T-cell (primary cell): ENCODE data around the gene TRIM9. TPM values are rescaled to one million over a fixed set of nuclear protein-coding genes. Genes with fewer than 3 reads are reported as not detected.
"Not testable (repeated sequence)": the region's sequence is repeated elsewhere in the genome, so short reads cannot be mapped to it uniquely, and the experiment has no call there.

Experiments used
- ATAC-seq, 4 experiments: fragments of 200-7000 bp in 3 of 4; fragments of 150-1000 bp in 1 of 4; cut with Tn5 transposase; replicated peaks in 1 of 4; 1 replicate in 3 of 4; 2 replicates in 1 of 4; pipeline ENCODE4 v1.10.0; 2021; ENCODE audit warnings: moderate library complexity in 3 of 4, mild to moderate bottlenecking in 2 of 4, moderate number of reproducible peaks in 1 of 4
- CTCF ChIA-PET, 2 donors: fragments of 300-600 bp; sonication (Branson Sonifier 250); formaldehyde crosslinking; loops; one replicate each; lab custom pipeline; 2022; ENCODE audit warnings: antibody characterized with exemption in 2 of 2; lab: Charles Lee
- POLR2A ChIA-PET, 2 donors: fragments of 300-600 bp; sonication (Branson Sonifier 250); formaldehyde crosslinking; loops; one replicate each; lab custom pipeline; 2022; ENCODE audit warnings: antibody characterized with exemption in 2 of 2; lab: Charles Lee
- DNase-seq, 35 experiments: peaks; one replicate each; pipeline versions ENCODE4 v3.0.0 to v3.0.0-alpha.2; 2013 to 2023
- H3K27ac ChIP-seq: one replicate; pipeline ENCODE4 v1.5.1; 2013; ENCODE audit warnings: low read length
- H3K27me3 ChIP-seq, 2 experiments: replicated peaks in 1 of 2; 1 replicate in 1 of 2; 2 replicates in 1 of 2; pipeline versions ENCODE4 v1.6.1 to v1.7.0; 2013; ENCODE audit warnings: low read length in 1 of 2, mixed read lengths in 1 of 2; ENCODE audit not compliant: control insufficient read depth in 2 of 2, insufficient read depth in 2 of 2; ENCODE audit errors: extremely low read depth in 1 of 2
- H3K36me3 ChIP-seq, 2 donors: 1 replicate in 1 of 2; 2 replicates in 1 of 2; pipeline versions ENCODE4 v1.6.1 to v1.7.0; 2013; ENCODE audit warnings: low read length in 1 of 2; ENCODE audit not compliant: control insufficient read depth in 2 of 2, insufficient read depth in 1 of 2; ENCODE audit errors: extremely low read depth in 1 of 2
- H3K4me1 ChIP-seq, 2 experiments: 1 replicate in 1 of 2; 2 replicates in 1 of 2; pipeline versions ENCODE4 v1.6.1 to v1.7.0; 2013; ENCODE audit warnings: low read length in 2 of 2, mixed read lengths in 1 of 2; ENCODE audit not compliant: insufficient read depth in 2 of 2, control insufficient read depth in 1 of 2; ENCODE audit errors: extremely low read depth in 1 of 2
- H3K4me3 ChIP-seq, 2 donors: 1 replicate in 1 of 2; 2 replicates in 1 of 2; pipeline versions ENCODE4 v1.5.1 to v1.7.0; 2013; ENCODE audit warnings: mild to moderate bottlenecking in 2 of 2, low read length in 1 of 2, moderate library complexity in 1 of 2; ENCODE audit not compliant: control insufficient read depth in 1 of 2; ENCODE audit errors: extremely low read depth in 1 of 2
- H3K9me3 ChIP-seq: 2 replicates; pipeline ENCODE4 v1.7.0; 2013
- H3K27ac Mint-ChIP-seq, 2 donors: one replicate each; pipeline ENCODE4 v1.8.0; 2020 to 2021; ENCODE audit warnings: mild to moderate bottlenecking in 2 of 2, mixed read lengths in 2 of 2
- H3K27me3 Mint-ChIP-seq, 2 donors: one replicate each; pipeline ENCODE4 v1.8.0; 2021 to 2022; ENCODE audit warnings: mixed read lengths in 2 of 2
- H3K36me3 Mint-ChIP-seq: one replicate; pipeline ENCODE4 v1.8.0; 2021; ENCODE audit warnings: mixed read lengths
- H3K4me1 Mint-ChIP-seq, 3 donors: one replicate each; pipeline ENCODE4 v1.8.0; 2020 to 2022; ENCODE audit warnings: mixed read lengths in 3 of 3, mild to moderate bottlenecking in 1 of 3
- H3K4me3 Mint-ChIP-seq, 3 donors: one replicate each; pipeline ENCODE4 v1.8.0; 2020 to 2022; ENCODE audit warnings: mild to moderate bottlenecking in 3 of 3, mixed read lengths in 3 of 3, moderate library complexity in 3 of 3
- H3K9me3 Mint-ChIP-seq, 3 donors: one replicate each; pipeline ENCODE4 v1.8.0; 2020 to 2022; ENCODE audit warnings: mixed read lengths in 3 of 3
- WGBS: methylation state at CpG from one replicate; pipeline ENCODE4 v1.1.5; 2013; ENCODE audit warnings: missing lambda C conversion rate; ENCODE audit not compliant: insufficient coverage; 5-methylcytosine and 5-hydroxymethylcytosine counted together
- total RNA-seq, 35 experiments: library from RNA in 6 of 35; stranded (reverse) in 6 of 35; fragments of 120-200 nt in 1 of 35; gene quantifications; one replicate each; pipeline versions ENCODE4 v1.2.1 to v1.2.4 and lab custom pipeline; 2013 to 2026

Gene TRIM9
- total RNA-seq, 5 donors from 2014 or later (not counting 1 experiment from before 2014, with no cell fraction given) = 0.30 to 1.3 (median 0.88) TPM

DNA sequence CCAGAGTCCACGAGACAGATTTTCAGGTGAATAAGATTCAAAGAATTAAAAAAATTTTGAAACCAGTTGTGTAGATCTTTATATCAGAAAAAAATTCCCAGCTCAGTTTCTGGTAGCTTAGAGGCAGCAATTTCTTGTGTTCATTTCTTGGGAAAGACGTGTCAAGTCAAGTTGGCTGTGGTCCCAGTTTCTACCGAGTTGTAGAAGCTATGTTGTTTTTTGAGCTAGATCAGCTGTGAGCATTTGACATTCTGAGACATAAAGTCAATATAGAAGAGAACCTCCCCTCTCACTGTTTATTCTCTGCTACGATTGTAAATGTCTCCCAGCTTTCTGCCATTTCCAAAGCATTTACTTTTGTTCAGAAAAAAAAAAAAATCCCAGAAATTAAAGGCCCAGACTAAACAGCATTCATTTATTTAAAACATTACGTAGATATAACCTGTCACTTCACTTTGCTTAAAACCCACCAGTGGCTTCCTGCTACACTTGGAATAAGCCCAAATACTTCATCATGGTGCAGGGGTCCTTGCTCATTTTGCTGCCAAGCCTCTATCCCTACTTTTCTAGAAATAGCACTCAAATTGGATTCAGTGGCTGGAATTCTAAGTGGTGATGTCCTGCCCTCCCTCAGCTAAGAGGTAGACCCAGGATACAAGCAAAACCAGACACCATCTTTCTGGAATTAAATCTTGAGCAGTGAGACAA lies 130.1 kb downstream of the TRIM9 start:
- no peaks in the 10 kb centered on the region for H3K9me3 Mint-ChIP-seq
- H3K27me3 Mint-ChIP-seq = peaks cover 7 to 8% of the 10 kb centered on the region in 2 donors
- Histone ChIP-seq H3K9me3 (no peaks in the 10 kb centered on the region), H3K27me3 (peaks cover 0 to 5% of the 10 kb centered on the region in 2 experiments), H3K4me1 (no peaks in the 10 kb centered on the region), H3K4me3 (no peak overlapping the region), H3K27ac (no peak overlapping the region), H3K36me3 (no peaks in the 10 kb centered on the region)
- 100% methylated on average over 1 of the region's 5 CpGs for WGBS
- no peak for ATAC-seq
- H3K4me1 Mint-ChIP-seq = peaks cover 0 to 4% (median 0%) of the 10 kb centered on the region in 3 donors
- no peak for DNase-seq
- no peak overlapping the region for H3K27ac Mint-ChIP-seq
- no peak overlapping the region for H3K4me3 Mint-ChIP-seq
- H3K36me3 Mint-ChIP-seq = no peaks in the 10 kb centered on the region
- ChIA-PET POLR2A (no interaction called here), CTCF (no interaction called here)

DNA sequence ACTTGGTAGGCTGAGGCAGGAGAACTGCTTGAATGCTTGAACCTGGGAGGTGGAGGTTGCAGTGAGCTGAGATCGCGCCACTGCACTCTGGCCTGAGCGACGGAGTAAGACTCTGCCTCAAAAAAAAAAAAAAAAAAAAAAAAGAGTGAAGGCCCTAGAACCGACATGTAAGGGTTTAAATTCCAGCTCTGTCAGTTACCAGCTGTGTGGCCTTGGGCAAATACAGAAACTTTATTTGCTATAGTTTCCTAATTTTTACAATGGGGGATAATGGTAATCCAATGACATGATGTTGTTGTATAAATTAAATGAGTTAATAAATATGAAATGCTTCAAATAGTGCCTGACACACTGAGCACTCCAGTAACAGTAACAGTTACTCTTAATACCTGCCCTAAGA lies 131.0 kb downstream of the TRIM9 start:
- H3K27ac Mint-ChIP-seq = no peak overlapping the region

DNA sequence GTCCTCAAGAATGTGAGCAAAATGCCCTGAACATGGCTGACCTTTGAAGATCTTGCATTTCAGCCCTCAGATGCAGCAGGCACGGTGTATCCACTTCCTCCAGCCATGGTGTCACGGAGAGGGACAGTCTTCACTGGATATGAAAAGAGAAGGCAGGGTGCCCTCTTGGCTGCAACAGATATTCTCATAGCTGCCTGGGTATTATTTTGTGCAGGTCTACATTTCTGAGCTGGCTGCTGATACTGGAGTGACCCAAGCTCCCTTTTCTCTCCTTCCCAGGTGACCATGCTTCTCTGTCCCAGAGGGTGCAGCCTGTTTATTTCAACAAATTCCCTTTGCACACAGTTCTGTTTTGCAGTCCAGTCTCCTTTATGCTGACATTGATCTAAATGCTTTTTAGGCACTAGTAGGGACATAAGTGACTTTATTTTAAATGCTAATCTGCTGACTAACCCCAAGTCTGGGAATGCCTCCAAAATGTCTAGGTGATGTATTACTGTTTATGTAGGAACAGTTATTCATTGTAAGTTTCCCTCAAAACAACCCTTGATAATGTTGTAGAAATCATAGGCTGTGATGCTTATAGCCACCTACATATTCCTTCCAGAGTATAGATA lies 133.2 kb downstream of the TRIM9 start:
- H3K9me3 ChIP-seq = no peaks in the 10 kb centered on the region
- H3K9me3 Mint-ChIP-seq = no peaks in the 10 kb centered on the region
- ChIA-PET CTCF (no interaction called here), POLR2A (interaction anchor here in 1 of 2 donors (0.7 kb wide), 2 partner anchors 212 to 268 kb away, joined by 3 to 4 read pairs; no protein-coding TSS in a partner anchor)
- H3K4me3 ChIP-seq = no peak overlapping the region
- no peaks in the 10 kb centered on the region for H3K36me3 ChIP-seq
- ATAC-seq (no peak), DNase-seq (no peak)
- H3K4me3 Mint-ChIP-seq = no peak overlapping the region
- no peak overlapping the region for H3K27ac ChIP-seq
- 35% methylated on average over 2 of the region's 2 CpGs for WGBS
- peaks cover 0 to 4% (median 0%) of the 10 kb centered on the region in 3 donors for H3K4me1 Mint-ChIP-seq
- no peak overlapping the region for H3K27ac Mint-ChIP-seq
- peaks cover 7 to 8% of the 10 kb centered on the region in 2 donors for H3K27me3 Mint-ChIP-seq
- H3K36me3 Mint-ChIP-seq = no peaks in the 10 kb centered on the region
- H3K4me1 ChIP-seq = no peaks in the 10 kb centered on the region
- peaks cover 0 to 5% of the 10 kb centered on the region in 2 experiments for H3K27me3 ChIP-seq

More for the DNA sequence above, 131.0 kb downstream of the TRIM9 start:
- Histone ChIP-seq H3K4me1 (no peaks in the 10 kb centered on the region), H3K27ac (no peak overlapping the region), H3K9me3 (no peaks in the 10 kb centered on the region), H3K36me3 (no peaks in the 10 kb centered on the region), H3K27me3 (peaks cover 0 to 5% of the 10 kb centered on the region in 2 experiments), H3K4me3 (no peak overlapping the region)
- Mint-ChIP-seq H3K4me1 (peaks cover 0 to 4% (median 0%) of the 10 kb centered on the region in 3 donors), H3K36me3 (no peaks in the 10 kb centered on the region), H3K27me3 (peaks cover 7 to 8% of the 10 kb centered on the region in 2 donors), H3K9me3 (no peaks in the 10 kb centered on the region), H3K4me3 (no peak overlapping the region)
- POLR2A ChIA-PET = no interaction called here
- WGBS = no CpG with 5 or more reads among the region's 5 CpGs
- CTCF ChIA-PET = interaction anchor here in 1 of 2 donors (0.6 kb wide), 1 partner anchor 821 kb away, joined by 5 read pairs; no protein-coding TSS in a partner anchor
- DNase-seq (no peak), ATAC-seq (no peak)

DNA sequence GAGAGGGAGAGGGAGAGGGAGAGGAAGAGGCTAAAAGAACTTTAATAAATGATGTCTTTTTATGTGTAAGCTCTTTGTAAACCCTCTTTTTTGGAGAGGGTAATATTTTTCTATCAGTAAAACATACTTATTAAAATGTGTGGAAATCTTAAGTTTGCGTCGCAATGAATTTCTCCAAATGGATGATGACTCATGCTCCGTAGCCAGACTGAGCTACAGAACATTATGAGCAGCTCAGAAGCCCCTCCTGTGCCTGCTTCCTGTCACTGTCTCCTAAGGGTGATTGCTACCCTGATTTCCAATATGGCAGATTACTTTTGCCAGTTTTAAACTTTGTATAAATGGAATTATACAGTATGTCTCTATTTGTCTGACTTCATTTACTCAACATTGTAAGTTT lies 137.6 kb downstream of the TRIM9 start:
- ChIA-PET POLR2A (no interaction called here), CTCF (interaction anchor here in 1 of 2 donors (0.6 kb wide), 1 partner anchor 436 kb away, joined by 3 read pairs; no protein-coding TSS in a partner anchor)
- Histone ChIP-seq H3K27me3 (no peaks in the 10 kb centered on the region), H3K4me1 (no peaks in the 10 kb centered on the region), H3K4me3 (no peak overlapping the region), H3K27ac (no peak overlapping the region), H3K9me3 (no peaks in the 10 kb centered on the region), H3K36me3 (no peaks in the 10 kb centered on the region)
- H3K9me3 Mint-ChIP-seq = no peaks in the 10 kb centered on the region
- no peaks in the 10 kb centered on the region for H3K36me3 Mint-ChIP-seq
- no peak overlapping the region for H3K27ac Mint-ChIP-seq
- H3K4me3 Mint-ChIP-seq = no peak overlapping the region
- ATAC-seq = no peak
- peaks cover 0 to 4% (median 0%) of the 10 kb centered on the region in 3 donors for H3K4me1 Mint-ChIP-seq
- H3K27me3 Mint-ChIP-seq = peaks cover 3 to 5% of the 10 kb centered on the region in 2 donors
- no peak for DNase-seq
- 100% methylated on average over 1 of the region's 3 CpGs for WGBS

DNA sequence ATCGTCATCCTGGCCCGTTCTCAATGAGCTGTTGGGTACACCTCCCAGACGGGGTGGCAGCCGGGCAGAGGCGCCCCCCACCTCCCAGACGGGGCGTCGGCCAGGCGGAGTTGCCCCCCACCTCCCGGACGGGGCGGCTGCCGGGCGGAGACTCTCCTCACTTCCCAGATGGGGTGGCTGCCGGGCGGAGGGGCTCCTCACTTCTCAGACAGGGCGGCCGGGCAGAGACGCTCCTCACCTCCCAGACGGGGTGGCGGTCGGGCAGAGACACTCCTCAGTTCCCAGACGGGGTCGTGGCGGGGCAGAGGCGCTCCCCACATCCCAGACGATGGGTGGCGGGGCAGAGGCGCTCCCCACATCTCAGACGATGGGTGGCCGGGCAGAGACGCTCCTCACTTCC lies 138.5 kb downstream of the TRIM9 start:
- H3K4me3 ChIP-seq, ATAC-seq, H3K27me3 Mint-ChIP-seq, H3K36me3 Mint-ChIP-seq, DNase-seq, H3K27ac Mint-ChIP-seq, H3K36me3 ChIP-seq, CTCF ChIA-PET, POLR2A ChIA-PET, H3K9me3 Mint-ChIP-seq, H3K4me1 ChIP-seq, H3K4me3 Mint-ChIP-seq, H3K4me1 Mint-ChIP-seq, H3K27ac ChIP-seq, H3K9me3 ChIP-seq, H3K27me3 ChIP-seq: not testable (repeated sequence)
- WGBS = 100% methylated on average over 8 of the region's 32 CpGs

DNA sequence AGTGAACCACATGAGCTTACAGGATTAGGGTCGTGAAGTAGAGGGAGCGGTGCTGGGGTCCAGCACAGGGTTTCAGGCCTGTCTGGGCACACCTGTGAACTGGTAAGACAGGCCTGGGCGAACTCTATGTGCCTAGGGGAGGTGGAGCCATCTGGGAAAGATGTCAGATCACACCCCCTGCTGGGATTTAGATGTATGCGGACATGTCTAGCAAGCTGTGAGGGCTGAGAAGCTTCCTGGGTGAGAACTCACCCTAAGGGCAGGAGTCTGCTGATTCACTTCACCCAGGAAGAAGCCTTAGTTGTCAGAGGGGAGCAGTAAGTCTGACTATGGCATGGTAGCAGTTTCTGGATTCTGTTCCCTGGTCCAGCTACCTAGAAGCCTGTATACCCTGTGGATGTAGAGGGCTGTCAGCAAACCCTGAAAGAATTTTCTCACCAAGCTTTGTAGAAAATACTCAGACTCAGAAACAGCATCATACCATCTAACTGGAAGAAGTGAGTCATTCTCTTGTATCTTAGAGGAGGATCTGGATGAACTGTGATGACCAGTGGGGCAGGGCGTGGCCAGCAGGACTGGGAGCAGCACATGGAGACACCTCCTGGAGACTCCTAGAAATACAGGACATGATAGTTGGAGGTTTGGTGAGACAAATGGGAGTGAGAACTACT lies 139.4 kb downstream of the TRIM9 start:
- Histone ChIP-seq H3K27ac (no peak overlapping the region), H3K9me3 (no peaks in the 10 kb centered on the region), H3K36me3 (no peaks in the 10 kb centered on the region), H3K27me3 (peaks cover 0 to 2% of the 10 kb centered on the region in 2 experiments), H3K4me3 (no peak overlapping the region), H3K4me1 (no peaks in the 10 kb centered on the region)
- ChIA-PET POLR2A (no interaction called here), CTCF (no interaction called here)
- DNase-seq (no peak), ATAC-seq (no peak)
- Mint-ChIP-seq H3K9me3 (no peaks in the 10 kb centered on the region), H3K27ac (no peak overlapping the region), H3K27me3 (peaks cover 0 to 3% of the 10 kb centered on the region in 2 donors), H3K36me3 (no peaks in the 10 kb centered on the region), H3K4me1 (no peaks in the 10 kb centered on the region), H3K4me3 (no peak overlapping the region)
- WGBS = 88% methylated on average over 4 of the region's 5 CpGs
